GM12878 (cell line): ENCODE measurements around the gene HS6ST1.

Source experiments
- CBFB ChIP-seq: IDR thresholded peaks from 2 replicates; pipeline ENCODE4 v1.6.1; 2016; ENCODE audit warnings: antibody characterized with exemption, low read depth
- HCFC1 ChIP-seq: fragments of 150-350 bp; IDR thresholded peaks from 2 replicates; pipeline ENCODE4 v1.6.1; 2014; ENCODE audit warnings: low read length
- JUNB ChIP-seq: IDR thresholded peaks from 2 replicates; pipeline ENCODE4 v1.6.1; 2016; ENCODE audit warnings: antibody characterized with exemption, mild to moderate bottlenecking
- MYC ChIP-seq: IDR thresholded peaks from 2 replicates; pipeline ENCODE4 v1.6.1; 2011; ENCODE audit warnings: mild to moderate bottlenecking, low read length, moderate library complexity, inconsistent platforms; ENCODE audit not compliant: insufficient read depth, insufficient replicate concordance, insufficient read length, severe bottlenecking
- NBN ChIP-seq: fragments of 450-650 bp; IDR thresholded peaks from 2 replicates; pipeline ENCODE4 v1.6.1; 2016
- SMC3 ChIP-seq: IDR thresholded peaks from 2 replicates; pipeline ENCODE4 v1.6.1; 2011; ENCODE audit warnings: low read length, improper control_type of control experiment, borderline replicate concordance
- STAT1 ChIP-seq: fragments of 450-650 bp; conservative IDR thresholded peaks from 2 replicates; pipeline ENCODE4 v1.6.1; 2014; ENCODE audit warnings: antibody characterized with exemption, mild to moderate bottlenecking
- ZNF687 ChIP-seq: fragments of 450-650 bp; IDR thresholded peaks from 2 replicates; pipeline ENCODE4 v1.6.1; 2017; ENCODE audit warnings: mild to moderate bottlenecking, moderate library complexity

DNA sequence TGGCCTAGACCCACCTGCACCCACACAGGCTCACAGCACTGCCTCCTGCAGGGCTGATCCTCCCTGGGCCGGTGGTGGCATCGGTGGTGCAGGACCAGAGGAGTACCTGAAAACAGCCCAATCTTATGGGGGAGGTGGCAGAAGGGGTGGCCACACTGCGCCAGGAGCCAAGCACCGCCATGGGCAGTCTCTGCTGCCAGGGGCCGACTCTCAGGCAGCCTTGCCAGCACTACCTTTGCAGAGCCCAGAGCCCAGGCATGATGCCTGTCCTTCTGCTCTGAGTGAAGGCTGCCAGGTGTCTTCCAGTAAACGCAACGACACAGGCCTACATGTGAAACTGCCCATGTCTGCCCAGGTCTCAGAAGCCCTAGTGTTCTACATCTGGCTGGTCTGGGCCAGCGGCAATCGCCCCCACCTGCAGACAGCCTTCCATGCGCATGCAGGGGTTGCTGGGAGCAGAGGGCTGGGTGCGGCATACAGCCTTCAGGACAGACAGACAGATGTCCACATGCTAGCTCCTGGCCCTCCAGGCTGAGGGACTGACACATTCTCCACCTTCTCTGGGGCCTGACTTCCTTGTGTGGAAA, 6.8 kb downstream of the HS6ST1 start:
- TF ChIP-seq ZNF687 (no peak), JUNB (no peak), CBFB (no peak), NBN (no peak), HCFC1 (no peak), SMC3 (no peak), STAT1 (no peak), MYC (no peak)
